Measurements from ENCODE around the gene CD248.

Gene CD248

DNA sequence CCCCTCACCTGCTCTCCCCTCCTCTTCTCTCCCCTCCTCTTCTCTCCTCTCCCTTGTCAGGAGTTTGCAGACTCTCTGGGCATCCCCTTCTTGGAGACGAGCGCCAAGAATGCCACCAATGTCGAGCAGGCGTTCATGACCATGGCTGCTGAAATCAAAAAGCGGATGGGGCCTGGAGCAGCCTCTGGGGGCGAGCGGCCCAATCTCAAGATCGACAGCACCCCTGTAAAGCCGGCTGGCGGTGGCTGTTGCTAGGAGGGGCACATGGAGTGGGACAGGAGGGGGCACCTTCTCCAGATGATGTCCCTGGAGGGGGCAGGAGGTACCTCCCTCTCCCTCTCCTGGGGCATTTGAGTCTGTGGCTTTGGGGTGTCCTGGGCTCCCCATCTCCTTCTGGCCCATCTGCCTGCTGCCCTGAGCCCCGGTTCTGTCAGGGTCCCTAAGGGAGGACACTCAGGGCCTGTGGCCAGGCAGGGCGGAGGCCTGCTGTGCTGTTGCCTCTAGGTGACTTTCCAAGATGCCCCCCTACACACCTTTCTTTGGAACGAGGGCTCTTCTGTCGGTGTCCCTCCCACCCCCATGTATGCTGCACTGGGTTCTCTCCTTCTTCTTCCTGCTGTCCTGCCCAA is 40.7 kb downstream of the CD248 start:
- Mint-ChIP-seq H3K4me1 (ENCODE audit: low read depth) (peaks cover 18% of the 10 kb centered on the region), H3K36me3 (ENCODE audit: low read depth) (peaks cover 33% of the 10 kb centered on the region), H3K27me3 (ENCODE audit: low read depth) (peaks cover 5% of the 10 kb centered on the region), H3K4me3 (no peak overlapping the region), H3K9me3 (no peaks in the 10 kb centered on the region), H3K27ac (no peak overlapping the region)

DNA sequence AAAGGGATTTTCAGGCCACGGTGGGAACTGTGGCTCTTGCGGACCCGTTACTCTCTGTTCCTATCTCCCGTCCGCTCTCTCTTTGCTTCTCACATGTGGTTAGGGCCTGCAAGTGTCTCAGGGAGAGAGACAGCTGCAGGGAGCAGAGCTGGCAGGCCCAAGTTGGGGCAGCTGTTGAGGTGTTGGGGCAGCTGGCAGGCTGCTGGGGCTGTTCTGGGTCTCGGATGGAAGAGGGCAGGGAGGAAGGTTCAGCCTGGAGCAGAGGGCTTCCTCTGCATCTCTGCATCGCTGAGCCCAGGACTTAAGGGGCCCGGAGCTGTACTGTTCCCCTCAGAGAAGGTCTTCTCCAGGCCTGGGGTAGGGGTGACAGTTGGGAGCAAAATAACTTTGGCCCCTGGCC is 41.4 kb downstream of the CD248 start:
- Mint-ChIP-seq H3K4me3 (no peak overlapping the region), H3K27ac (no peak overlapping the region), H3K36me3 (ENCODE audit: low read depth) (peaks cover 34% of the 10 kb centered on the region), H3K27me3 (ENCODE audit: low read depth) (peaks cover 5% of the 10 kb centered on the region), H3K4me1 (ENCODE audit: low read depth) (peaks cover 19% of the 10 kb centered on the region), H3K9me3 (no peaks in the 10 kb centered on the region)

DNA sequence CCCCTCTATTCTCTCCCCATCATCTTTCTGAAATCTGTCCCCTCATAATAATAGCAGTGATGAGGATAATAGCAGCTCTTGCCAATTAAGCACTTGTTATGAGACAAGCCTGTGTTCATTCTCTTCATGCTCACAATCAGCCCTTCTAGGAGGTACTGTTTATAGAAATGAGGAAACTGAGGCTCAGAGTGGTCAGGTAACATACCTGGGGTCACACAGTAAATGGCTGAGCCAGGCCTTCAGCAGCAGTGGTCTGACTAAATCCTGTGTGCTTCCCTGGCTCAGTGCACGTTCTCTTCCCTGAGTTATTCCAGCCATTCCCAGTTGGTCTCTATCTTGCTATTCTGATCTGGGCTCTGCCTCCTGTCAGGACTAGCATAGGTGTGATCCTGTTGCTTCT is 42.6 kb downstream of the CD248 start:
- peaks cover 24% of the 10 kb centered on the region for H3K4me1 Mint-ChIP-seq (ENCODE audit: low read depth)

DNA sequence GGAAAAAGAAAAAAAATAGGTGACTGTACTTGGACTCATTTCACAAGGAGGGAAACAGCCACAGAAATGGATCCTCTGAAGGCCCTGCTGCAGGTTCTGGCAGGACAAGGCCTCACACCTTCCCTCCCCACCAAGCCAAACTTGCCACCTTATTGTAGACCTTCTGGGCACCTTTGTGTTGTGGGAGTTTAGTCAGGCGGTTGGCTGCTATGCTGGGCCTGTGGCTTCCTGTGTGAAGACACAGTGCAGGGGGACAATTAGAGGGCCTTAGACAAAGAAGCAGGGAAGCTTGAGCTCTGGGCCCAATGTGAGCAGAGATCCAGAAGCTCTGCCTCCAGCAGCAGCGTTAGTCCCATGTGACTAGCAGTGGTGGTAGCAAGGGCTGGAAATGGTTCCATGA is 44.2 kb downstream of the CD248 start:
- peaks cover 29% of the 10 kb centered on the region for H3K4me1 Mint-ChIP-seq (ENCODE audit: low read depth)
- H3K4me3 Mint-ChIP-seq, result no peak overlapping the region
- H3K27me3 Mint-ChIP-seq (ENCODE audit: low read depth), result no peaks in the 10 kb centered on the region
- H3K9me3 Mint-ChIP-seq, result no peaks in the 10 kb centered on the region
- H3K36me3 Mint-ChIP-seq (ENCODE audit: low read depth), result peaks cover 42% of the 10 kb centered on the region
- peak overlapping the region; percentile 43 for H3K27ac Mint-ChIP-seq

More for the DNA sequence above, 42.6 kb downstream of the CD248 start:
- peaks cover 39% of the 10 kb centered on the region for H3K36me3 Mint-ChIP-seq (ENCODE audit: low read depth)
- no peak overlapping the region for H3K27ac Mint-ChIP-seq
- no peaks in the 10 kb centered on the region for H3K9me3 Mint-ChIP-seq
- no peak overlapping the region for H3K4me3 Mint-ChIP-seq
- no peaks in the 10 kb centered on the region for H3K27me3 Mint-ChIP-seq (ENCODE audit: low read depth)

DNA sequence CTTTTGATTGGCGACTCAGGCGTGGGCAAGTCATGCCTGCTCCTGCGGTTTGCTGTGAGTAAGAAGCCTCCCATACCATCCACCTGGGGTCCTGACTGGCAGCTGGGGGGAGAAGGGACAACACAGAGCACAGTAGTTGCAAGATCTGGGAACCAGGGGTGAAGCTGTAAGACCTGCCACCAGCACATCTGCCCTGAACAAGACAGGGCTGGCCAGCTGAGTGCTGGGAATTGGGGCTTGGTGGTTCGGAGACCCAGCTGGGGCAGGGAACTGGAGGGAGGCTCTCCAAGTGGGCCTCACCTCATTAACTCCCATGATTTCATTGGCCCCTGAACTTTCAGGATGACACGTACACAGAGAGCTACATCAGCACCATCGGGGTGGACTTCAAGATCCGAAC is 45.0 kb downstream of the CD248 start:
- Mint-ChIP-seq H3K4me3 (peak overlapping the region; percentile 42), H3K27ac (no peak overlapping the region), H3K27me3 (ENCODE audit: low read depth) (no peaks in the 10 kb centered on the region), H3K36me3 (ENCODE audit: low read depth) (peaks cover 44% of the 10 kb centered on the region), H3K4me1 (ENCODE audit: low read depth) (peaks cover 32% of the 10 kb centered on the region), H3K9me3 (no peaks in the 10 kb centered on the region)

DNA sequence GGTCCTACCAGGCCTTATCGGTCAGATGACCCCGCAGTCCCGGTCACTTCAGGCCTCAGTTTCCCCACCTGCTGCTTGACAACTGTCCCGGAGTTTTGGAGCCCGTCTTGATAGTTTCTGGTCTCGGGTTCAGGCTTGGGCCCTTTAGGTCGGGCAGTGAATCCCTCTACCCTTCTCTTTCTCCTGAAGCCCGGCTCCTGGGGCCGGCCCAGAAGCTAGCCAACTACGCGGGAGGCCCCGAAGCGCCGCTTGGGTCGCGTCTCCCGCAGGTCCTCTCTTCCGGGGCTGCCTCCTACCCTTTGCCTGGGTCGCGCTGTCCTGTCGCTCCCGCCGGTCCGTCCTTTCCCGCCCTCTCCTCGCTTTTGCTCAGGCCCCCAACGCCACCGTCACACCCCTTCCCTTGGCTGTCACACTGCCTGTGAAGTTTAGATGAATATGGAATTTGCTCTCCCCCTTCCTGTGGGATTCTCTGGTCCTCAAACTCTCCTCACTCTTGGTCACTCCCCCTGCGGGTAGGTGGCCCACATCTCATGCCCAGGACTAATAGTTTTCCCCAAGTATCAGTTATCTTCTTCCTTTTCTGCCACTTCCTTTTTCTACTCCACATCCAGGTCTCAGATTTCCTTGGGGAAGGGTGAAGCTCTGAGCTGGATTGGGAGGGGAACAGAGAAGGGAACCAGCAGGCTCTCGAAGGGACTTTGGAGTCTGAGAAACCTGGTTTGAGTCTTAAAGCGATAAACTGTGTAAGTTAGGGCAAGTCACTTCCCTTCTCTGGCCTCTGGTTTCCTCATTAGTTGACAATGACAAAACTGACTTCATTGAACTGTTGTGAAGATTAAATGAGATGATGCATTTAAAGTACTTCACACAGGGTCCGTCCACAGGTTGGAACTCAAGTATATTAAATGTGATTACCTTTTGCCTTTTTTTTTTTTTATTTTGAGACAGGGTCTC is 47.6 kb downstream of the CD248 start:
- Mint-ChIP-seq H3K27ac (peak overlapping the region; percentile 97), H3K4me3 (peak overlapping the region; percentile 99), H3K36me3 (ENCODE audit: low read depth) (peaks cover 32% of the 10 kb centered on the region), H3K9me3 (no peaks in the 10 kb centered on the region), H3K27me3 (ENCODE audit: low read depth) (no peaks in the 10 kb centered on the region), H3K4me1 (ENCODE audit: low read depth) (peaks cover 32% of the 10 kb centered on the region)

DNA sequence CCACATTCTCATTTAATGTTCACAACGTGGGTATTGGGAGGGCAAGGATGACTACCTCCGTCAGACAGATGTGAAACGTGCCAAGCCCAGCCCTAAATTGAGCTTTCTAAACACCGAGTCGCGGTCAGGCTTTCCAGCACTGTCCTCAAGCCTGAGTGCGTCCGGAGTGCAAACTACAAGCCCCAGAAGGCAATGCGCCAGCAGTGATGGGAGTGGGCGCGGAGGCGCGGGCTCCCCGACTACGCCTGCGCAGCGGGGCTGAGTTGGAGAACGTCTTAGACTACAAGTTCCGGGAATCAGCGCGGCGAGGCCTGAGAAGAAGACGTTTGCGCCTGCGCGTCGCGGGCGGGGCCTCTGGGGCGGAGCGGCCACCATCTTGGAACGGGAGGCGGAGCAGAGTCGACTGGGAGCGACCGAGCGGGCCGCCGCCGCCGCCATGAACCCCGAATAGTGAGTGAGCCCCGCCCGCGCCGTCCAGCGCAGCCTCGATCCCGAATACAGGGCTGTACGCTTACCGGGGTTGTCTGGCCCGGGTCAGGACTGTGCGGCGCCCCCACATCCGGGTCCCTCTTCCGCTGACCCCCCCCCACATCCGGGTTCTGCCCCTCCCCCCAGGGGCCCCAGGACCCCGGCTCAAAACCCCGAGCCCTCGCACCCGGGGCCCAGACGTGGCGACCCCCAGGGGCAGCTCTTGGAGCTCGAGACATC is 48.4 kb downstream of the CD248 start, which contains the start of gene RAB1B:
Gene RAB1B (plus strand): TSS at position 396 of the 708 bp plus-strand sequence. CDS start 41 bp downstream, at position 437.
- peaks cover 30% of the 10 kb centered on the region for H3K4me1 Mint-ChIP-seq (ENCODE audit: low read depth)
- H3K36me3 Mint-ChIP-seq (ENCODE audit: low read depth), result peaks cover 27% of the 10 kb centered on the region
- no peaks in the 10 kb centered on the region for H3K27me3 Mint-ChIP-seq (ENCODE audit: low read depth)
- no peaks in the 10 kb centered on the region for H3K9me3 Mint-ChIP-seq
- H3K27ac Mint-ChIP-seq, result peak within 1 kb of the TSS; percentile 97
- H3K4me3 Mint-ChIP-seq, result peak within 1 kb of the TSS; percentile 99

DNA sequence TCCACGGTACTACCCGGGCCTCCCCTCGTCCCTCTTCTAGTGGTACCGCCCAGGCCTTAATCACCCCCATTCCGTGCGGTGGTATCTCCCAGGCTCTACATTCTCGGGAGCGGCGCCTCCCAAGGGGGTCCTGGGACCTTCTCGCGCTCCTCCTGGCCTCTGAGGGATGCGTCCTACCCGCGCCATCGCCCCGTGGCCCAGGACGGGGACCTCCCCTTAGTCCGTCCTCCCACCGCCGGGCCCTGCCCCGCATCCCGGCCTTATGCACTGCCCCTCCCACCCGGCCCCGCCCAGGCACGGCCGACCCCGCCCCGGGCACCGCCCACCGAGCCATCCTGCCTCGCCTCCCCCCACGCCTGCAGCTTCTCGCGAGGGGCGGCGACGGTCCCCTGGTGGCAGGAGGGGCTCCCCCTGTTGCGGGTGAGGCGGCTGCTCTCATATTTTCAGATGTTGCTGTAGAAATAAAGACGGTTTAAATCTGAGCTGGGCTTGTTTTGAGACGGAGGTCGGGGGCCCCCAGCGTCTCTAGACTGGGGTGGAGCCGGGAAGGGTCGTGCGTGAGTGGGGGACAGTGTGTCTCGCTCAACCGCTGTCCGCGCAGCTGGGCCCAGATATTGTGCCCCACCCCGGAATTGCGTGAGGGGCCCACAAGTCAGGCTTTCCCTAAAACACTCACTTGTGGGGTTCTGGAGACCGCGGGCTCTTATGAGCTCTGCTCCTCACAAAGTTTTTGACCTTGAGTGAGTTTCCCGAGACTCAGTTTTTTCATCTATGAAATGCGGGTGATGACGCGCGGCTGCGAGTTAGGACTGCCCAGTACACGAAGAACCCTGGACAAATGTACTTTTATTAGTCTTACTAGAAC is 49.2 kb downstream of the CD248 start:
- Mint-ChIP-seq H3K27ac (peak overlapping the region; percentile 95), H3K4me1 (ENCODE audit: low read depth) (peaks cover 28% of the 10 kb centered on the region), H3K9me3 (no peaks in the 10 kb centered on the region), H3K36me3 (ENCODE audit: low read depth) (peaks cover 20% of the 10 kb centered on the region), H3K27me3 (ENCODE audit: low read depth) (no peaks in the 10 kb centered on the region), H3K4me3 (peak overlapping the region; percentile 99)

DNA sequence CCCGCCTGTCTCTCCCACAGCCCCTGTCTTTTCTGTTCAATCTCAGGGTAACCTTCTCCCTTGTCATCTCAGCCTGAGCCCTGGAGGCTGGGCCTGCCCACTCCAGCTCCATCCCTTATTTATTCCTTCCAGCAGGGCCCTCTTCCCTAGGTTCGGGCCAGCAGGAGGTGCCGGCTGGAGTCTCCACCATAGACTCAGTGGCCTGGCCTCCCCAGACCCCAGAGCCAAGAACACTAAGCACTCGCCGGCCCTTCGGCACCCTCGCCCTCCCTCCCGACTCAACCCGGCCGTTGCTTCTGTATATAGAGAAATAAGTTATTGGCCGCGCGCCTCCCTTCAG is 49.8 kb downstream of the CD248 start:
- H3K27me3 Mint-ChIP-seq (ENCODE audit: low read depth), result no peaks in the 10 kb centered on the region
- peaks cover 20% of the 10 kb centered on the region for H3K36me3 Mint-ChIP-seq (ENCODE audit: low read depth)
- peak overlapping the region; percentile 71 for H3K27ac Mint-ChIP-seq

DNA sequence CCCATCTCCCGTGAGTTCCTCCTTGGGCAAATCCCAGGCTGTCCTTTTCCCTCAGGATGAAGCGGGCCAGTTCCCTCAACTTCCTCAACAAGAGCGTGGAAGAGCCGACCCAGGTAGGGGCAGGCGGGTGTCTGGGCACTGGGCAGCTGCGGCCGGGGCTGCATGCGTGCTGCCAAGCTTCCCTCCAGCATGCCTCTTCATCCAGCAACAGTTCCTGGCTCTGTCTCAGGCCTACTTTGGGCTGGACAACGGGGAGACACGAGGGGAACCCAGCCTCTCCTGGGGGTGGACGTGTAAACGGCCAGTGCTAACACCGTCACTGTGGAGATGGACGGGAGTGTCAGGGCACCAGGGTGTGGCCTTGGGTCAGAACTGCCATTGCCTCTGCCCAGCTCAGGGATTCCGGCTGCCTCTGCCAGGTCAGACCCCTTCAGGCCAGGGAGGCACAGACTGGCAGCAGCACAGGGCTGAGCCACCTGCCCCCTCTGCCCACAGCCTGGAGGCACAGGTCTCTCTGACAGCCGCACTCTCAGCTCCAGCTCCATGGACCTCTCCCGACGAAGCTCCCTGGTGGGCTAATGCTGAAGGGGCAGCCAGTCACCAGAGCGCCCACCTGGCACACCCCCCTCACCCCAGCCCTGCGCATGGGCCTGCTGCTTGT is 50.3 kb downstream of the CD248 start:
- no peaks in the 10 kb centered on the region for H3K27me3 Mint-ChIP-seq (ENCODE audit: low read depth)
- peaks cover 24% of the 10 kb centered on the region for H3K4me1 Mint-ChIP-seq (ENCODE audit: low read depth)
- peaks cover 19% of the 10 kb centered on the region for H3K36me3 Mint-ChIP-seq (ENCODE audit: low read depth)
- no peak overlapping the region for H3K4me3 Mint-ChIP-seq
- peak overlapping the region; percentile 71 for H3K27ac Mint-ChIP-seq
- no peaks in the 10 kb centered on the region for H3K9me3 Mint-ChIP-seq

More for the DNA sequence above, 49.8 kb downstream of the CD248 start:
- H3K9me3 Mint-ChIP-seq, result no peaks in the 10 kb centered on the region
- peak overlapping the region; percentile 56 for H3K4me3 Mint-ChIP-seq
- peaks cover 25% of the 10 kb centered on the region for H3K4me1 Mint-ChIP-seq (ENCODE audit: low read depth)

DNA sequence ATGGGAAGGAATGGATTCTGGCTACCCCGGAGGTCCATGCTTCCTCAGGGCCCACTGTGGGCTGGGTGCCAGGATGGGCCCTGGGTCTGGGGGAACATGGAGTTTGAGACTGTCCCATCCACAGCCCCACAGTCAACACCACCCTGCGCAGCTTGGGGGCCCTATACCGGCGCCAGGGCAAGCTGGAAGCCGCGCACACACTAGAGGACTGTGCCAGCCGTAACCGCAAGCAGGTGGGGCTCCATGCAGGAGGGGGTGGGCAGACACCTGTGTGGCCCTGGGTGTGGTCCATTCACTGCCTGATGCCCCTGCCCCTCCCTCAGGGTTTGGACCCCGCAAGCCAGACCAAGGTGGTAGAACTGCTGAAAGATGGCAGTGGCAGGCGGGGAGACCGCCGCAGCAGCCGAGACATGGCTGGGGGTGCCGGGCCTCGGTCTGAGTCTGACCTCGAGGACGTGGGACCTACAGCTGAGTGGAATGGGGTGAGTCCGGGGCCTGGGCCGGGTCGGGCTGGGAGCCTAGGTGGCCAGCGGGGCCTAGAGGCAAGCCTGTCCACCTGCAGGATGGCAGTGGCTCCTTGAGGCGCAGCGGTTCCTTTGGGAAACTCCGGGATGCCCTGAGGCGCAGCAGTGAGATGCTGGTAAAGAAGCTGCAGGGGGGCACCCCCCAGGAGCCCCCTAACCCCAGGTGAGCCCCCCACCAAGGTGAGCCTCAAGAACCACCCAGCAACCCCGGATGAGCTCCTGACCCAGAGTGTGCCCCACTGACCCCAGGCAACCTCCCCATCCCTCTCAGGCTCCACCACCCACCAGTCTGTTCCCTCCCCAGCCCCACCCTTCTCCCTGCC is 51.1 kb downstream of the CD248 start:
- no peak overlapping the region for H3K27ac Mint-ChIP-seq
- H3K27me3 Mint-ChIP-seq (ENCODE audit: low read depth), result no peaks in the 10 kb centered on the region
- no peak overlapping the region for H3K4me3 Mint-ChIP-seq
- H3K36me3 Mint-ChIP-seq (ENCODE audit: low read depth), result peaks cover 17% of the 10 kb centered on the region
- peaks cover 22% of the 10 kb centered on the region for H3K4me1 Mint-ChIP-seq (ENCODE audit: low read depth)
- H3K9me3 Mint-ChIP-seq, result no peaks in the 10 kb centered on the region

DNA sequence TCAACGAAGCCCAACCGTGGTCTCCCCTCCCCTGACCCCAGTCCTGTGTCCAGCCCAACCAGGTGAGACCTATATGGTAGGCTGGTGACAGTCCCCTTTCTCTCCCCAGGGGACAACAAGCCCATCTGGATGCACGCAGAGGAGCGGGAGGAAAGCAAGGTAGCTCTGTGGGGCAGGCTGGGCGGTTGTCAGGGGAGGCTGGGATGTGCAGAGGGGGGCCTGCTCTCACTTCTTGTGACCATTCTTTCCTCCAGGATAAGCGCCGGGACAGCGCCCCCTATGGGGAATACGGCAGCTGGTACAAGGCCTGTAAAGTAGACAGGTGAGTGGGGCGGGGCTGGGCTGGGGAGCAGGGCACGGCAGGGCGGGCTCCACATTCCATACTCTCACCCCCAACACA is 51.9 kb downstream of the CD248 start:
- Mint-ChIP-seq H3K4me1 (ENCODE audit: low read depth) (peaks cover 18% of the 10 kb centered on the region), H3K36me3 (ENCODE audit: low read depth) (peaks cover 17% of the 10 kb centered on the region), H3K9me3 (no peaks in the 10 kb centered on the region), H3K27ac (no peak overlapping the region), H3K27me3 (ENCODE audit: low read depth) (no peaks in the 10 kb centered on the region), H3K4me3 (no peak overlapping the region)

Measured in T-helper 1 cell treated with Interleukin-12 subunit alpha and Interleukin-12 subunit beta and Interleukin-4 antibody, amounts not matched to agents 30 μg/mL and 1 μg/mL, for 36 hours (primary cell).